ENCODE data around the gene TMSB15B.
"Not testable (repeated sequence)": the region's sequence is repeated elsewhere in the genome, so short reads cannot be mapped to it uniquely, and the experiment has no call there.

The TMSB15B gene

DNA sequence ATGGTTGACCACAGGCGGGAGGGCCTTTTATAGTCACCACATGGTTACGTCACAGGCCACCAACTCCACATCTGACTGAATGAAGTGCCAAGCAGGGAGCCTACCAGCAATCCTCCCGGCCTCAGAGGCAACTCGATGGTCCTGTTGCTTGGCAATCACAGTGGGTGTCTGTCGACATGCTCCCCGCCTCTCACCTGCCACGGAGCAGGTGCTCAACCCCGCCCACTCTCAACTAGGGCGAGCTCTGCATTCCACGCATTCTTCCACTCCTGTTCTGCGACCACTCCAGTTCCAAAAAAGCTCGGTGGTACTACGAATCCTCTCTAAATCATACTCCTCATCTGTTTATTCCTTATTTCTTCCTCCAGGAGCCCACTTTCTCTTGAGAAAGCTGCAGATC is 21.1 kb downstream of the TMSB15B start:
- not testable (repeated sequence) for H3K27me3 Mint-ChIP-seq, H3K36me3 Mint-ChIP-seq, H3K4me1 Mint-ChIP-seq, H3K4me3 Mint-ChIP-seq, H3K9me3 Mint-ChIP-seq, H3K27ac Mint-ChIP-seq, ATAC-seq

DNA sequence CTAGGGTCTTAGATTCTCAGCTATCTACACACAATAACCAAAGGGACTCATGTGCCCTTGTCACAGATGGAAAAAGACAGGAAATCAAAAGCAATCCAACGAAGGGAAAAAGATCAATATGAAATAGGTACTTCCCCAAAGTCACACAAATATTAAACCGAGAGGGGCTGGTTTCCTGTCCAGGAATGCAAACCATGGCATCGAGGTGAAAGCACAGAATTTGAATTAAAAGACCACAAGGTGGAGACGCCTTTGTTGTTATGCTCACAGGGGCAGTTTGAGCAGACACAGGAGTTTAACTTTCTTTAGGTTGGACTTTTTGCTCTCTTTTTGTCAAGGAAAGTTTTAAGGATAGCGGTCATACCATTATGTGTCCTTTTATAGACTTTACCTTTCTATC is 36.8 kb downstream of the TMSB15B start:
- ATAC-seq, result no peak
- no peaks in the 10 kb centered on the region for H3K9me3 Mint-ChIP-seq
- H3K27ac Mint-ChIP-seq, result no peak overlapping the region
- H3K4me1 Mint-ChIP-seq, result no peaks in the 10 kb centered on the region
- no peaks in the 10 kb centered on the region for H3K27me3 Mint-ChIP-seq
- no peaks in the 10 kb centered on the region for H3K36me3 Mint-ChIP-seq
- H3K4me3 Mint-ChIP-seq, result no peak overlapping the region

DNA sequence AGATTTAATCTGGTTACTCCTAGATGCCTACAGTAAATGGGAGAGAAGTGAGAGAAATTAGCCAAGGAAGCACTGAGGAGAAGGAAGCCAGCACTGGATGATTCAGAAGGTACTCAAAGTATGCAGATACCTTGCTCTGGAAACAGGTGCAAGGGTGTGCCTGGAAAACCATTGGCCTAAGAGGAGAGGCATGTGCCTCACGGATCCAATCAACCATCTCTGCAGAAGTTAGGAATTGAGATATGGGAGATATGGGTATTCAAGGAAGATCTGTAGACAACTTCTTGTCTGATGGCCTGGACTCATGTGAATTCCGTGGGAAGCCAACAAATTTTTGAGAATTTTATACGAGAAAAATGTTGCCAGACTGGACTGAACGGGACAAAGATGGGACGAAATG is 46.4 kb downstream of the TMSB15B start:
- Mint-ChIP-seq H3K27me3 (no peaks in the 10 kb centered on the region), H3K9me3 (no peaks in the 10 kb centered on the region), H3K36me3 (no peaks in the 10 kb centered on the region), H3K27ac (no peak overlapping the region), H3K4me3 (no peak overlapping the region), H3K4me1 (no peaks in the 10 kb centered on the region)
- ATAC-seq, result no peak

- no peak overlapping the region for H3K27ac Mint-ChIP-seq
- no peak overlapping the region for H3K4me3 Mint-ChIP-seq
- no peaks in the 10 kb centered on the region for H3K27me3 Mint-ChIP-seq
- no peaks in the 10 kb centered on the region for H3K36me3 Mint-ChIP-seq
- ATAC-seq, result no peak
- no peaks in the 10 kb centered on the region for H3K9me3 Mint-ChIP-seq
- no peaks in the 10 kb centered on the region for H3K4me1 Mint-ChIP-seq
Measured at GRCh38 chrX:104013158-104013557, 50.7 kb downstream of the TMSB15B start.

DNA sequence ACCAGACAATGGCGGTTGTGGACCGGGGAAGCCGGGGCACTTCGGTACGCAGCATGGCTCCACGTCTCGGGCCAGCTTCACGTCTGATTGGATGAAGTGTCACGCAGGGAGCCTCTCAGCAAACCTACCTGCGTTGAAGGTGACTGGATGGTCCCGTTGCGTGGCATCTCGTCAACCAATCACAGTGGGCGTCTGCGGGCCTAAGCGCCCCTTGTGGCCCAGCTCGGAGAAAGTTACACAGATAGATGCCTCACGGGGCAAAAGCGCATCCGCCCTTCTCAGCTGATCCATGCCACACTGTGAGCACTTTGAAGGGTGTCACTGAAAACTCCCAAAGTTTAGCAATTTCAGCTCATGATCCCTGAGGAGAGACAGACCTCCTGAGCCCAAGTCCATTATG is 51.2 kb downstream of the TMSB15B start, which contains the start of gene H2BW1:
Gene H2BW1, minus strand, starts transcription at position 103 of the 400 bp plus-strand sequence. CDS start 132 bp downstream, outside the sequence.
- no peaks in the 10 kb centered on the region for H3K27me3 Mint-ChIP-seq
- H3K4me1 Mint-ChIP-seq, result no peaks in the 10 kb centered on the region
- H3K27ac Mint-ChIP-seq, result no peak within 1 kb of the TSS
- ATAC-seq, result no peak
- H3K9me3 Mint-ChIP-seq, result no peaks in the 10 kb centered on the region
- H3K36me3 Mint-ChIP-seq, result no peaks in the 10 kb centered on the region
- H3K4me3 Mint-ChIP-seq, result no peak within 1 kb of the TSS

DNA sequence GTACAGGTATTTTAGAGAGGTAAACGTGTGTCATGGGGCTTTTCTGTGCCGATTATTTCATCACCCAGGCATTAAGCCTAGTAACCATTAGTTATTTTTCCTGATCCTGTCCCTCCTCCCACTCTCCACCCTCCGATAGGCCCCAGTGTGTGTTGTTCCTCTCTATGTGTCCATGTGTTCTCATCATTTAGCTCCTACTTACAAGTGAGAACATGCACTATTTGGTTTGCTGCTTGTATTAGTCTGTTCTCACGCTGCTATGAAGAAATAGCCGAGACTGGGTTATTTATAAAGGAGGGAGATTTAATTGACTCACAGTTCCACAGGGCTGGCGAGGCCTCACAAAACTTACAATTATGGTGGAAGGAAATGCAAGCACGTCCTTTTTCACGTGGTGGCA is 53.1 kb downstream of the TMSB15B start:
- H3K27me3 Mint-ChIP-seq, H3K36me3 Mint-ChIP-seq, ATAC-seq, H3K27ac Mint-ChIP-seq, H3K4me3 Mint-ChIP-seq, H3K4me1 Mint-ChIP-seq, H3K9me3 Mint-ChIP-seq: not testable (repeated sequence)

Data from stimulated activated memory B cell treated with anti-CD40 and anti-IgM and Interleukin-4, amounts not matched to agents 10 μg/mL and 1 μg/mL and 100 μg/mL, for 72 hours (primary cell).